Activated naive CD4-positive, alpha-beta T cell (primary cell): ENCODE results near the gene NRG2.

Experiments used
- DNase-seq, 4 experiments: peaks; one replicate each; lab custom pipeline; 2025; lab: John Stamatoyannopoulos, UW

NRG2 gene

DNA sequence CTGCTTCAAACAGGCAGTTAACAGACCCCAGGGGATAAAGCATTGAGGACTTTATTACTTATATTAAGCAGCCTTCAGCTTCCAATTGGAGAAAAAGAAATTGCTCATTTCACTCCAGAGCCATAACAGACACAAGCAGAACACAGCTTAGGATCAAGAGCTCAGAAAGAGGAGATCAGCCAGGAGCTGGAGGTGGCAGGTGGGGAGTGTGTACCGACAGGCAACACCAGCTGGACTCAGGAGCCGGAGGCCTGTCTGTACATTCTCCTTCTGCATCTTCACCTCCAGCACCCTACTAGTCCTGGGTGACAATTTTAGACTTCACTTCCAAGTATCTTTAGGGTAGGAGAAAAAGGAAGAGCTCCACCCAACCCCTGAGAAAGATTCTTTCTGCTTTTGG is 35.8 kb downstream of the NRG2 start:
- no peak for DNase-seq

DNA sequence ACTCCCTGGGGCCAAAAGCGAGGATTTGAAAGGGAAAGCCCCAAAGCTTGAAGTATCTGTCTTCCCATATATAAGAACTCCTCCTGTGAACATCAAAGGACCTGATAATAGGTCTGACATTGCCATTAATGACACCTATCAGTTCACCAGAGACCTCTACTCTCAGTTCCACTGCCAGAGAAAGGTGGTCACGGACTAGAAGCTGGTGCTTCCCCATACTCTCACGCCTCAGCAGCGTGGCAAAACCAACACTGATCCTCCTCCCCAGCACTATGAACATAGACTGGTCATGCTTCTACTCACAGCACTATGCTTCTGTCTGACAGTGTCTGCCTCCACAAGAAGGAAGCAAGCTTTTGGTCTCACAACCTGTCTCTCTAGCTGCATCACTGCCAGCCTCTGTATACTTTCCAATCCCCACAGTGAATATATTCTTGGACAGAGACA is 37.9 kb downstream of the NRG2 start:
- DNase-seq: no peak

DNA sequence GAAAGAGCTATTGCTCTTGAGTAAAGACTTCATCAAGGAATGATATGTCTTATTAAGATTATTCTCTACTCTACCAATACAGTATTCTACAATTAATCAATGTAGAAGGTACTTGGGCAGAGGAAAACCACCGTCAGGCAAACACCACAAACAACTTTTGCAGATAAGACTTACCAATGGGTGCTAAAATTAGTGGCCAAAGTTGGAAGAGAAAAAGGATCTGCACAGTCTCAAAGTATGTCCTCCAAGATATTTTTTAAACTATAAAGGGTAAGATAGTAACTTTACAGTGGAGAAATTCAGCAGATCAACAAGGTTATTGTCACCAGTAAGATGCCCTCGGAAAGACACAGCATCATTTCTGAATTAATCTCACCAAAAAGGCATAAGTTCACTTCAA is 38.9 kb downstream of the NRG2 start:
- no peak for DNase-seq

DNA sequence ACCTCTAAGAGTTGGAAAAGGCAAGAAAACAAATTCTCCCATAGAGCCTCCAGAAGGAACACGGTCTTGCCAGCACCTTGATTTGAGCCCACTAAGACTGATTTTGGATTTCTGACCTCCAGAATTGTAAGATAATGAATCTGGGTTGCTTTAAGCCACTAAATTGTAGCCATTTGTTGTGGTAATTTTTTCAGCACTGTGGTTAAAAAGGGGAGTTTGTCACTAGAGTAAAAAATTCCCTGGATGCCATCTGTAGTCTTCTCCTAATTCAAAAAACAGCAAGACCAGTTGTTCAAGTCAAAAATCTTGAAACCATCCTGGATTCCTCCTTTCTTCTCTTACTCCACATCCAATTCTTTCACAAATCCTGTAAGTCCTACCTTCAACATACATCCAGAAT is 39.6 kb downstream of the NRG2 start:
- no peak for DNase-seq

DNA sequence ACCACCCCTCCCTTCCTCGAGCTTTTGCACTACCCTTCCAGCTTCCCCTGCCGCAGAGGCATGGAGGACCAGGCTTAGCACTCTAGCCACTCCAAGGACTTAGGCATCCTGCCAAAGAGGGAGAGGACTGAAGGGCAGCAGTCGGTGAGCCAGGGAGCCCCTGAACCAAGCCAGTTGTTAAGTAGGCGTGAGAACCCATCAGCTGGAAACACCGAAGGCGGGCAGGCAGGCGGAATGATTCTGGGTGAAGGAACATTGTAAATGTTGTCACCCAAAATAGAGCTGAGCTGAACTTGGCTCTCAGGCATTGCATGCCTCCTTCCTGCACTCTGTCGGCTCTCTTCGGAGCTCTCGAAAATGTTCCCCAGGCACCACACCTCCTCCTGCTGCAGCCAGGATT is 42.8 kb downstream of the NRG2 start:
- no peak for DNase-seq

DNA sequence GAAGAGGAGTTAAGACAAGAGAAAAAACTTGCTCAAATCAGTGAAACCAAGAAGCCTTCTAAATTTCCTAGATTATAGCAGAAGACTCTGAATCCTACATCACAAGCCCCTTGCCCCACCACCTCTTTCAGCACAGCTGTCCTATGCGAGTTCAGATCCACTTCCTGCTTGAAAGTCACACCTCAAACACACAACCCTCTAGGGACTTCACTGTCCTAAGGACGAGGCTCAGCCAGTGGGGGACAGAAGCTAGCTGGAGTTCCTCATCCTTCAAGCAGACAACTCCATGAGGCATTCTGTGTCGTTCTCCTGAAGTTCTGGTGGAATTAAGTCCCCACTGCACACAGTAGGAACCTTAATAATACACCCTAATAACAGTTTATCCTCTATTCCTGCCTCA is 44.3 kb downstream of the NRG2 start:
- no peak for DNase-seq

DNA sequence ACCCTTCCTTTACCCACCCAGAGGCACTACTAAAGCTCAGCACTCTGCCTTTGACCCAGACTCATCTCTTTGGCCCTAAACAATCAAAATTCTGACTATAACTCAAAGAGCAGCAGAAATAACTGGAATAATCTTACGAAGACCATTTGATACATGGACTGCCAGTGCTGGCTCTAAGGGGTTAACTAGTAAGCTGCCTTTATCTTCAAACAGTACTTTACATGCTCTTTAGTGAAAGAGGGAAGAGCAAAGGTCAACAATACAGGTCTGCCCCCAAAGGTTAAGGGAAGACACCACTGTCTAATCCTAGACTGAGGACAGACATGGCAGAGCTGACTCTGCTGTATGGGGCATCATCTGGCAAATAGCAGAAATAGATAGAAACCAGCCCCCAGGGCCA is 45.8 kb downstream of the NRG2 start:
- DNase-seq: no peak

DNA sequence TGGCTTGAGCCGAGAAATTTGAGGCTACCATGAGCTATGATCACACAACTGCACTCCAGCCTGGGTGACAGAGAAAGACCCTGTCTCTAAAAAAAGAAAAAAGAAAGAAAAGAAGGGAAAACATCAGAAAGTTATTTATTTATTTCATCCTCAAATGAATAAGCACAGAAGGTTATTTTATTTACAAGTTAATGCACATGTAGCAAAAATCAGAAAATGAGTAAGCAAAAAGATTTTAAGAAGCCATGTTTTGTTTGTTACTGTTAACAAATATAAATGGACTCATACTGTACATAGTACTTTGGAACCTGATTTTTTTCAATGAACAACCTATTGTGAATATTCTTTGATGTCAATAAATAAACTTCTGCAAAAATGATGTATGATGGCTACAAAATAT is 47.2 kb downstream of the NRG2 start:
- DNase-seq: no peak

DNA sequence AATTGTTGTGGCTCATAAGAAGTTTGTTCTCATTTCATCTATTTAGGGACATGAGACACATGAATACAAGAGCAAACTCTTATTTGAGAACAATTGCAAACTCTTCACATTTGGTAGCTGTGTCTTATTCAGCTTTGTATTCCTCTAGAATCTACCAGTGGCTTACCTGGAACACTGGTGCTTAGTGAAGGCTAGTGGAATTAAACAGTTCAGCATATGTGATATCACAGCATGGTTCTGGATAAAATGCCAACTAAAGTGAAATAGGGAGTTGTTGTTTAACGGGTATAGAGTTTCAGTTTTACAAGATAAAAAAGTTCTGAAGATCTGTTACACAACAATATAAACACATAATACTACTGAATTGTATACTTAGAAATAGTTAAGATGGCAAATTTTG is 48.9 kb downstream of the NRG2 start:
- no peak for DNase-seq

DNA sequence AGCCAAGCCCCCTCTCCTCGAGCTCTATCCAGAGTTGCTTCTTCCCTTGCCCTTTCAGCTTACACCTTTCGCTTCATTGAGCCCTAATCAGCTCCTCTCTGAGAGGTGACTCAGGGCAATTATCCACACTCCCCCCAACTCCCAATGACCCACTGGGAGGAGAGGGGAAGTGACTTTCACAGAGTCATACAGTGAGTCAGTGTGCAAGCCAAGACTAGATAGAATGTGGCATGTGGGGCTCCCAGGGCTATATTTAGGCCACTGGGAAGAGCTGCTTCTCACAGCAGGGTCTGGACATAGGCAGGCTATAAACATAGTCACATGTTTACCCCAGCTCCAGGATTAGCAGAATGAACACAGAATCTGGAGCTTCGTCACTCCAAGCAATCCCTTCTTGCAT is 57.4 kb downstream of the NRG2 start:
- no peak for DNase-seq

DNA sequence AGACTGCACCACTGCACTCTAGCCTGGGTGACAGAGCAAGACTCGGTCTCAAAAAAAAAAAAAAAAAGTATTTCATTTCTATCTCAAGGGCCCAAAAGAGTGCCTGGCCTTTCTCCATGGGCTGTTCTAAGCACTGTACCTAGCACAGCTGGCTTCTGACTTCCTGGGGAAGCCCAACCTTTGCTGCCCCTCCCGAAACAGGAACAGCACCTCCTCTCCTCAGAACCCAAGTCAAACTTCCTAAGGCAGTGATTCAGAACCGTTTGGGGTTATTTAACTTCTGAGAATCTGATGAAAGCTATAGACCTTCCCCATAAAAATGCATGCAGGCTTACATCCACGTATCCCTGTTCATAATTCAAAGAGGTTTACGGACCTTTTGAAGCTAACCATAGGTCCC is 57.8 kb downstream of the NRG2 start:
- DNase-seq: no peak

DNA sequence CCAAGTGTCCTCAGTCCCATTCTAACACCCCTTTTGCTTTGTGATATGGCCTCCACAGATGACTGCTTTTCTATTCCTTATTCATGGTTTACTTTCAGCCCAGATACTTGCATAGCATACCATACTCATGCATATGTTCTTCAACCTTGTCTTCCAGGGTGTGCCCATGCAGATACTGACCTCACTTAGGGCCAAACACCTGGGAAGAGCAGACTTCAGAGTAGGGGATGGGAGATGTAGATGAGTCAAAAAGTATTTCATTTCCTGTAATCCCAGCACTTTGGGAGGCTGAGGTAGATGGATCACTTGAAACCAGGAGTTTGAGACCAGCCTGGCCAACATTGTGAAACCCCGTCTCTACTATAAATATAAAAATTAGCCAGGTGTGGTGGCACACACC is 58.3 kb downstream of the NRG2 start:
- DNase-seq: no peak

DNA sequence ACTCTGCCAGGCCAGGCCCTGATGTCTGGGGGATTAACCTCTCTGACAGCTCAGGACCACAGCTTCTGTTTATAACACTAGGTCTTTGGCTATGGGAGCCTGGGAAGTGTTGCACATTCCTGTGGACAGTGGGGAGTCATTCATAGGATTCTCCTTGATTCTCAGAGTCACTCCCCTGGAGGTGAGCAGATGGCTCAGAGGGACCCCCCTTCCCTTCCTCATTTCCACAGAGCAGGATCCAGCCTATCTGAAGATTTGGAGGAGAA is 60.2 kb downstream of the NRG2 start:
- no peak for DNase-seq

DNA sequence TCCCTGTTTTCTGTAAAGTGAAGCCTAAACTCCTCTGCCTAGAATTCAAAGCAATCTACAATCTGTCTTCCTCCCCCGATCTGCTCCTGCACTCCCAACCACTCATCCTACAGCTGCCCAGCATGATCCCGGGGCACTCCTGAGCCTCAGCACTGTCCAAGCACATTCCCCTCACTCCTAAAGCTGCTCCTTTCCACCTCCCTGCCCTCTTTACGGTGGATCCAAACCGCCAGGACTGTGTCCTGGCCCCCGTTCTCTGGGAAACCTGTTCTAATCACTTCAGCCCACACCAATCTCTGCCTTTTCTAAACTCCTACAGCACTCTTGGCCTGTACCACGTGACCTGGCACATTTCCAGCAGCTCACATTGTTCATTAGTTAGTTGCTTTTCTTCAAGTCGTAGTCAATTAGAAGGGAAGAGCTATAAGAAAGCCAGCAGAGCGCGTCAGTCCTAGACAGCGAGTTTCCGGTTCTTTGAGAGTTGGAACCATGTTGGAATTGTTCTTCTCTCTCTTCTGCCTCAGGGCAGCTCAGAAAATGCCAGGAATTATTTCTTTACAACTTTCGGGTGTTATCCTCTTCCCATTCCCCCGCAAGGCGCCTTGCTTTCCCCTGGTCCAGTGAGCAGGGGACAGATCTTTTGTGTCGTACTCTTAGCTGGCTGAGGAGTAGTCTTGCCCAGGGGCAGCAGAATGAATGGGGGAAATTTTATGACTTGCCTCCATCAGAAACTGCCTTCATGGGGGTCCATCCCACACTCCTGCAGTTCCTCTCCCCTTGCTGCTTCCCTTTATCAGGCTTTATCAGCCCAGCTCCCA is 60.7 kb downstream of the NRG2 start:
- DNase-seq: no peak

DNA sequence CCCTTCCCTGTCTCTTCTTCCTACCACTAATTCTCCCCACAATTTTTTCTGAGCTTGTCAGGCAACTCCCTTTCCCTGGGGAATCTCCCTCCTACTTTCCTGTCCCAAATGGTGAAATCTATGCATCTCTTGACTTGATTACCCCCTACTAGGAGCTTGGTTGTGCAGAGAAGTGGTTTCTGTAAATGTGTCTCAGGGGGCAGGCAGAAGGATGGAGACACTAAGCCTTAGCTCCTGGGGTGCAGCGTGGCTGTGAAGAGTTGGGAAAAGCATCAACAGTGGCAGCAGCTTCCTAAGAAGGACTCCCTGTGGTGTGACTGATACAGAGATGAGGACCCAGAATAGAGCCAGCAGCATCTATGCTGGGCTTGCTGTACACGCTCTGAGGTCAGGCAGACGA is 62.3 kb downstream of the NRG2 start:
- DNase-seq: no peak

DNA sequence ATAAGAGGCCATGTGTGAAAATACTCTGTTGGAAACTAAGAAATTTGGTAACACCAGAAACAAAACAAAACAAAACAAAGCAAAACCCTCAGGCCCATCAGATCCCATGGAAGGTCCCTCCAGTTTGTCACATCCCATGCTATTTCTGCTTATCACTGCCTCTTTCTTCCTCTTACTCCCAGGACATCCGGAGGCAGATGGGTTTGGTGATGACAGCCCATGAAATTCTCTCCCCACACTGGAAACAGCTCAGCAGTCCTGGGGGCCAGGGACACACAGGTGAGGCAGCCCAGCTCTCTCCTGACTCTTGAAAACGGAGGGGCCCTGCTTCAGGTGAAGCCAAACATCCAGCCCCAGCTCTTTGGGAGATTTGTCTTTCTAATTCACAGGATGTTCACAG is 63.2 kb downstream of the NRG2 start:
- no peak for DNase-seq

DNA sequence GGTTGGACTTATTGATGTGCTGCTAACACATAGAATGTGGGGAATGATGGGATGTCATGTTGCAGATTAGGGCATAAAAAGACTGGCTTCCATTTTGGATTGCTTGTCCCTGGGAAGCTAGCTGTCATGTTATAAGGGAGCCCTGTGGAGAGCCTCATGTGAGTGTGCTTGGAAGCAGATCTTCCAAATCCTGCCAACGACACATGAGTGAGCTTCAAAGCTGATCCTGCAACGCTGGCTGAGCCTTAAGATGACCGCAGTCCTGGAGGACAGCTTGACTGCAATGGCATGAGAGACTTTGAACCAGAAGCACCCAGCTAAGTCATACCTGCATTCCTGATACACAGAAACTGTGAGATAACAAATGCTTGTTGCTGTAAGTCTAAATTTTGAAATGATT is 63.6 kb downstream of the NRG2 start:
- DNase-seq: no peak

DNA sequence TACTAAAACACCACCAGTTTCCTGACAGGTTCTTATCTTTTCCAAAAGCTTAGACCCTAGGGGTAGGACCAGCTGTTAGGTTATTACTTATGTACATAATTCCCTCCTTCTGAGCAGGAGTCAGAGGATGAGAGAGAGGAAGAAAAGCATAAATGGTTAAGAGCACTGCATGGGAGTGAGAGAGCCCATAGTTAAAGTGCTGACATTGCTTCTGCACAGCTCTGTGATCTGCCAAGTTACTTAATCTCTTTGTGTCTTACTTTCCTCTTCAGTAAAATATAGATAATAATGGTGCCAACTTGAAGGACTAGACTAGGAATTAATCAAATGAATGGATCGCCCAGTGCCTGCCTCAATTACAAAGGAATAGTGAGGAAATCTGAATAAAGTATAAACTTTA is 66.4 kb downstream of the NRG2 start:
- no peak for DNase-seq

DNA sequence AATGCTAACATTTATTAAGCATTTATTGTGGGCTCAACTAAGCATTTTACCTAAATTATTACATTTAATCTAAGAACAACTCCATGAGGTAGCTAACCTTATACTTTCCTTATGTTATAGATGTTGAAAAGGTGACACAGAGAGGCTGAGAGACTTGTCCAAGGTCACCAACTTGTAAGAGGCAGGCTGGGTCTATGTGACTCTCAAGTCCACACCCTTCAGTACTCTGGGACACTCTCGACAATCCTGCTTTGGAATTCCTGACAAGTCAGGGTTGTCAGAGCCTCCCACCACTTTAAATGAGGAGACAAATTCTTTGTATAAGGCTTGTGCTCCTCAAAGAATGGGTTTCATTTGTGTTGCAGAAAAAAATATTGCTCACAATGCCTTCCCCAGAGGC is 67.2 kb downstream of the NRG2 start:
- DNase-seq: no peak

DNA sequence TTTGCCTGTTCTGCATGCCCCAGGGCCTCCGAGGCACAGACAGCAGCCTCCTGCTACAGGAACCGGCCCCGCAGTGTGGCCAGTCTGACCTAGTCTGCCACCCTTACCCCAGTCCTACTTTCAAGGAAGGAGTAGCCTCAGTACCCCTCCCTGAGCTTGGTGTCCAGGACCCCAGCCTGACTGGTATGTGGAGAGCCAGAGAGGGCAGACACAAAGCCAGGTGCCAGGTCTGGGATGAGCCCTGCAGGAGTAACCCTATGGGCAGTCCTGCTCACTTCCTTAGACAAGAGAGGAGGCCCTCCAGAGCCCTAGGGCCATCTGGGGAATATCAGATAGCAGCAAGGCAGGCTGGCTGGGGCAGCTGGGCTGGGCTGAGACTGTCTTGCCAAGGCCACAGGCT is 67.8 kb downstream of the NRG2 start:
- DNase-seq: no peak

DNA sequence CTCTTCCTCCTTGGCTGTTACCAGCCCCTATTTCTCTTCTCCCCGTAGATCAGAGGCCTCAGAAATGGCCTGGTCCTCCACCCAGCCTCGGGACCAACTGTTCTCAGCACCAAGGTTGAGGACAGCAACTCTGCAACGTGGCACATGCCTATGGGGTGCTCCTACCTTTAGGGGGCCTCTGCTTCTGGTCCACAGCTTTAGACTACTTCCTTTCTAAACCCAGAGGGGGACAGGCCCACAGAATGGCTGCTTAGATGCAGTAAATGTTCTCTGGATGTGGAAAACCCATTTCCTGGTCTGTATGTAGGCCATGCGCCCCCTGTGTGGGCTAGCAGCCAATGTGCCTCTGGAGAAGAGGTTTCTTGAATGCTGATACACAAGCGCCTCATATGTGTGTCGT is 68.4 kb downstream of the NRG2 start:
- DNase-seq: no peak

DNA sequence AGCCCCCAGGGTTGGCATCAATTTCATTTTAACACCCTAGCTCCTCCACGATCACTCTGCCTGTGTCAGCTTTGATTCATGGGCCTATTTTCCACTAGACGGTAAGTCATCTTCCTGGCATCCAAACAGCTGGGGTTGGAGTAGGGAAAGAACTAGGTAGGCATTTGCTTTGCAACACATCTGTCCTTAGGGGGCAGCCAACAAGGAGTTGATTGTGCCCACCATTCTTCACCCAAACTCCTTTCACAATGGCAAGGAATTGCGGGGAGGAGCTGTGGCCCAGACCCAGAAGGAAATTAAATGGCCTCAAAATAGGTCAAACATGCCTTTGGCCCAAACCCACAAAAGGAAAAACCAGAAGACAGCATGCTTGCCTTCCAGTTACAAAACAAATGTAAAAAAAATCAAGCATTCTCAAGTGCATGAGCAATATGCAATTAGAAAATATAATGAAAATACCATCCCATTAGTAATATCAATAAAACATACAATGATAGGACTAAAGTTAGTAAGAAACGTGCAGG is 71.8 kb downstream of the NRG2 start:
- no peak for DNase-seq

DNA sequence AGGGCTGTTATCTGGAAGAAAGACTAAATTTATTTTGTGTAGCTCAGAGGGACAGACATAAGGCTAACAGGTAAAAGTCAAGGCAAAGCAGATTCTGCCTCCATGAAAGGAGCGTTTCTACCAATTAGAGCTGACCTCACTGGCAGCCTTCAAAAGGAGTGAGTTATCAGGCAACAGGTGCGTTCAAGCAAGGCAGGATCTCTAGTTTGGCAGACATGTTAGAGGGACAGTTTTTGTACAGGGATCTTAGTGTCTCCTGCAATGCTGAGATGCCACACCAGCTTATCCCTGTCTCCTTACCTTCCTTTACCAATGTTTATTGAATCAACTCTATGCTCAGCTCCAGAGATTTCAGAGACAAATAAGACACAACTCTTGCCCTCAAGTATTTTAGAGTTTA is 73.8 kb downstream of the NRG2 start:
- DNase-seq: no peak

DNA sequence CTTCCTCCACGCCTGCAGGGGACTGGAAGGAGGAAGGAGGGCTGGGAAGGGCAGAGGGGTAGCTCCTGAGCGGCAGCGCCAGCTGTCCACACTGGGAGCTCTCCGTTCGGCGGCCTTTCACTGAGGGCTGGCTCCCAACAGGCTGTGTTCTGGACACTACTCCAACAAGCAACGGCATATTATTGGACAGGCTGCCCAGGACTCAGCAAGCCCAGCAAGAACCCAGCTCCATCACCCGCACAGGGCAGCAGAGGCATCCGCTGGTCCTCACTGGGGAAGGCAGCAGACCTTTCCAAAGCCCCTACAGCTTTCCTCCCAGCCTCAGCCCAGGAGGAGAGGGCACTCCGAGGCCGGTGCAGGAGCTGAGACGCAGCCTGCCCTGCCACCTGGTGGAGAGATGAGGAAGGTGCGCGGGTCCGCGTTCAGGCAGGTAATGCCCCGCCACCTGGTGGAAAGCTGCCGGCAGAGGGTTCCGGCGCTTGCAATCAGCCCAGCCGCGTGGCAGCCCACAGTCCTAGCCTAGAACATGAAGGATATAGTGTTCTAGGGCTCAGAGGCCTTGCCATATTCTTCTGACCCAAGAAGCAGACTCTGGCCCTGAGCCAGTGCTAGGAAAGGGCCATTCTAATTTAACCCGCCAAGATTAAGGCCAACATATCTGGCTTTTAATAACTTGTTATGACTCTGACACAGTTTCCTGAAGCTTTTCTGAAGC is 74.4 kb downstream of the NRG2 start:
- peak; percentile 68 to 87 (median 78) for DNase-seq
